ENCODE data around the gene ZHX3.

- no peak for TF ChIP-seq POLR2A (IDR thresholded peaks at IDR 0.05; ENCODE audit: low read length)
- no peak for TF ChIP-seq GATA1 (IDR thresholded peaks at IDR 0.05; ENCODE audit: low read depth, low read length)
Observed at GRCh38 chr20:41258474-41258873, 59.1 kb downstream of the ZHX3 start.

Data from erythroblast (primary cell).